ENCODE results near the gene WDFY3. TPM values are rescaled to one million over a fixed set of nuclear protein-coding genes. Genes with fewer than 3 reads are reported as not detected.

The WDFY3 gene
- total RNA-seq, 1 experiment from 2014 or later = 39.9 TPM

DNA sequence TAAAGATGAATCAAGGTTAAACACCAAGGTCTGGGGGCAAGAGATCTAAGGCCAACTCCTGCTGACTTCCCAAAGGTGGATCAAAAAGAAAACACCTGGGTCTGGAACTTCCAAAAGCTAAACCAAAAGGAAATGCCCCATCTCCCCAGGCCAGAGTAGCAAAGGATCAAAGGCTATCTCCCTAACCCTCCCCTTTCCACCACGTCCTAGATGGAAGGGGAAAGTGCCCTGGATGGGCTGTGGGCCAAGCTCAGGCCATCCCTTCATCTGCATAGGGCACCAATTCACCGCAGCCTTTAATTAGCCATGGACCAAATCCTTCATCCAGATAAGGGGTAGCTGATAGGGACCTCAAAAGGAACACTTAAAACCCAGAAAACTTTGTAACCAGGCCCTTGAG lies 100.2 kb downstream of the WDFY3 start:
- ChIA-PET POLR2A (no interaction called here), CTCF (no interaction called here), RAD21 (ENCODE audit: low non-redundant PET in 1 of 2, low total read pairs in 2 of 2, uncharacterized antibody in 2 of 2, unreplicated experiment in 2 of 2) (no interaction called here)
- Histone ChIP-seq H3K9ac (ENCODE audit: low read length) (no peak overlapping the region), H3K79me2 (ENCODE audit: insufficient read depth, low read length) (no peaks in the 10 kb centered on the region), H3K4me2 (ENCODE audit: low read length) (no peak overlapping the region), H3K36me3 (ENCODE audit: control insufficient read depth in 1 of 2, insufficient read depth in 2 of 2, low read length in 2 of 2) (no peaks in the 10 kb centered on the region), H4K20me1 (ENCODE audit: insufficient read depth) (no peaks in the 10 kb centered on the region), H3K9me3 (ENCODE audit: control insufficient read depth in 1 of 2, insufficient read depth in 1 of 2, low read depth in 1 of 2, low read length in 2 of 2) (no peaks in the 10 kb centered on the region), H2AFZ (ENCODE audit: low read depth, low read length, poor library complexity, severe bottlenecking) (no peak overlapping the region), H3K27me3 (ENCODE audit: insufficient read depth, low read length) (no peaks in the 10 kb centered on the region), H3K27ac (ENCODE audit: low read depth, low read length) (no peak overlapping the region), H3K4me1 (ENCODE audit: control insufficient read depth in 1 of 2, insufficient read depth in 2 of 2, low read length in 2 of 2) (peaks cover 13 to 23% of the 10 kb centered on the region in 2 experiments), H3K9me2 (ENCODE audit: insufficient read depth) (no peaks in the 10 kb centered on the region), H3K4me3 (replicated peaks in 1 of 2; ENCODE audit: low read depth in 1 of 2, low read length in 2 of 2) (no peak overlapping the region)
- peak; percentile 54 for TF ChIP-seq TCF7L2 (IDR thresholded peaks at IDR 0.05; ENCODE audit: borderline replicate concordance, extremely low read depth, insufficient read depth, insufficient read length)
- no peak for TF ChIP-seq EZH2phosphoT487 (IDR thresholded peaks at IDR 0.05; ENCODE audit: borderline replicate concordance)
- DNase-seq (ENCODE audit: low read depth, low spot score) (no peak), ATAC-seq (no peak)
- intact Hi-C loops (cut with micrococcal nuclease) = no loop called here
- BruUV-seq (replicated peaks) = no TSS peak

GRCh38 chr4:84865600-84865999 lies 100.9 kb downstream of the WDFY3 start:
- ChIA-PET RAD21 (ENCODE audit: low non-redundant PET in 1 of 2, low total read pairs in 2 of 2, uncharacterized antibody in 2 of 2, unreplicated experiment in 2 of 2) (no interaction called here), POLR2A (no interaction called here), CTCF (no interaction called here)
- no peaks in the 10 kb centered on the region for H3K9me3 ChIP-seq (ENCODE audit: control insufficient read depth in 1 of 2, insufficient read depth in 1 of 2, low read depth in 1 of 2, low read length in 2 of 2)
- H3K4me2 ChIP-seq (ENCODE audit: low read length) = no peak overlapping the region
- H3K4me3 ChIP-seq (replicated peaks in 1 of 2; ENCODE audit: low read depth in 1 of 2, low read length in 2 of 2) = no peak overlapping the region
- H3K36me3 ChIP-seq (ENCODE audit: control insufficient read depth in 1 of 2, insufficient read depth in 2 of 2, low read length in 2 of 2) = no peaks in the 10 kb centered on the region
- no peaks in the 10 kb centered on the region for H4K20me1 ChIP-seq (ENCODE audit: insufficient read depth)
- ATAC-seq (no peak), DNase-seq (ENCODE audit: low read depth, low spot score) (no peak)
- no peaks in the 10 kb centered on the region for H3K9me2 ChIP-seq (ENCODE audit: insufficient read depth)
- H3K27me3 ChIP-seq (ENCODE audit: insufficient read depth, low read length) = no peaks in the 10 kb centered on the region
- H2AFZ ChIP-seq (ENCODE audit: low read depth, low read length, poor library complexity, severe bottlenecking) = no peak overlapping the region
- intact Hi-C loops (cut with micrococcal nuclease) = no loop called here
- TF ChIP-seq EZH2 (IDR thresholded peaks at IDR 0.05) (no peak), ELF1 (IDR thresholded peaks at IDR 0.05; ENCODE audit: borderline replicate concordance, low read depth) (no peak), EZH2phosphoT487 (IDR thresholded peaks at IDR 0.05; ENCODE audit: borderline replicate concordance) (no peak), RAD21 (IDR thresholded peaks at IDR 0.05; ENCODE audit: low read depth) (no peak), ZNF274 (IDR thresholded peaks at IDR 0.05; ENCODE audit: low read depth, low read length) (no peak), CBX3 (IDR thresholded peaks at IDR 0.05; ENCODE audit: low read depth) (no peak), CEBPB (IDR thresholded peaks at IDR 0.05; ENCODE audit: low read depth) (no peak), EGR1 (IDR thresholded peaks at IDR 0.05; ENCODE audit: low read depth) (no peak), JUND (IDR thresholded peaks at IDR 0.05) (no peak), POLR2AphosphoS5 (IDR thresholded peaks at IDR 0.05; ENCODE audit: low read depth, low read length) (no peak), ZFX (IDR thresholded peaks at IDR 0.05) (no peak), SIN3A (IDR thresholded peaks at IDR 0.05; ENCODE audit: low read depth) (no peak), POLR2A (IDR thresholded peaks at IDR 0.05; ENCODE audit: borderline replicate concordance, extremely low read depth, insufficient read depth, insufficient read length) (no peak), YY1 (IDR thresholded peaks at IDR 0.05; ENCODE audit: extremely low read depth, insufficient replicate concordance, low read depth, low read length) (no peak), SP1 (IDR thresholded peaks at IDR 0.05; ENCODE audit: low read depth) (no peak)
- TF ChIP-seq, protein P1, sequence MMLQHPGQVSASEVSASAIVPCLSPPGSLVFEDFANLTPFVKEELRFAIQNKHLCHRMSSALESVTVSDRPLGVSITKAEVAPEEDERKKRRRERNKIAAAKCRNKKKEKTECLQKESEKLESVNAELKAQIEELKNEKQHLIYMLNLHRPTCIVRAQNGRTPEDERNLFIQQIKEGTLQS (IDR thresholded peaks at IDR 0.05) = no peak
- TF ChIP-seq, protein P2, sequence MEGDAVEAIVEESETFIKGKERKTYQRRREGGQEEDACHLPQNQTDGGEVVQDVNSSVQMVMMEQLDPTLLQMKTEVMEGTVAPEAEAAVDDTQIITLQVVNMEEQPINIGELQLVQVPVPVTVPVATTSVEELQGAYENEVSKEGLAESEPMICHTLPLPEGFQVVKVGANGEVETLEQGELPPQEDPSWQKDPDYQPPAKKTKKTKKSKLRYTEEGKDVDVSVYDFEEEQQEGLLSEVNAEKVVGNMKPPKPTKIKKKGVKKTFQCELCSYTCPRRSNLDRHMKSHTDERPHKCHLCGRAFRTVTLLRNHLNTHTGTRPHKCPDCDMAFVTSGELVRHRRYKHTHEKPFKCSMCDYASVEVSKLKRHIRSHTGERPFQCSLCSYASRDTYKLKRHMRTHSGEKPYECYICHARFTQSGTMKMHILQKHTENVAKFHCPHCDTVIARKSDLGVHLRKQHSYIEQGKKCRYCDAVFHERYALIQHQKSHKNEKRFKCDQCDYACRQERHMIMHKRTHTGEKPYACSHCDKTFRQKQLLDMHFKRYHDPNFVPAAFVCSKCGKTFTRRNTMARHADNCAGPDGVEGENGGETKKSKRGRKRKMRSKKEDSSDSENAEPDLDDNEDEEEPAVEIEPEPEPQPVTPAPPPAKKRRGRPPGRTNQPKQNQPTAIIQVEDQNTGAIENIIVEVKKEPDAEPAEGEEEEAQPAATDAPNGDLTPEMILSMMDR (IDR thresholded peaks at IDR 0.05 in 2 of 3, conservative IDR thresholded peaks at IDR 0.05 in 1 of 3; ENCODE audit: borderline replicate concordance in 1 of 3, insufficient read depth in 1 of 3, low read depth in 2 of 3, low read length in 2 of 3) = no peak
- peaks cover 7 to 16% of the 10 kb centered on the region in 2 experiments for H3K4me1 ChIP-seq (ENCODE audit: control insufficient read depth in 1 of 2, insufficient read depth in 2 of 2, low read length in 2 of 2)
- no TSS peak for BruUV-seq (replicated peaks)
- no peak overlapping the region for H3K27ac ChIP-seq (ENCODE audit: low read depth, low read length)
- no peaks in the 10 kb centered on the region for H3K79me2 ChIP-seq (ENCODE audit: insufficient read depth, low read length)
- no peak overlapping the region for H3K9ac ChIP-seq (ENCODE audit: low read length)

Measured in HCT116 (cell line).